Testis (tissue), 3 donors: ENCODE measurements around the gene TNFAIP3. TPM values are rescaled to one million over a fixed set of nuclear protein-coding genes. Genes with fewer than 3 reads are reported as not detected.

Source experiments
- DNase-seq: peaks from one replicate; pipeline ENCODE4 v3.0.0-alpha.2; 2019
- H3K27ac ChIP-seq, 2 donors: fragments of 200-600 bp; sonication (generic); one replicate each; pipeline ENCODE4 v1.5.1; 2019
- H3K27me3 ChIP-seq: fragments of 200-600 bp; sonication (generic); one replicate; pipeline ENCODE4 v1.5.1; 2019
- H3K36me3 ChIP-seq: fragments of 200-600 bp; sonication (generic); one replicate; pipeline ENCODE4 v1.5.1; 2017; ENCODE audit warnings: low read depth; ENCODE audit errors: missing control alignments
- H3K4me1 ChIP-seq: fragments of 200-600 bp; sonication (generic); one replicate; pipeline ENCODE4 v1.5.1; 2019
- H3K4me3 ChIP-seq, 2 donors: fragments of 200-600 bp; sonication (generic); one replicate each; pipeline ENCODE4 v1.5.1; 2017 to 2019
- H3K9me3 ChIP-seq: fragments of 200-600 bp; sonication (generic); one replicate; pipeline ENCODE4 v1.5.1; 2017
- CTCF ChIP-seq, 3 experiments: fragments of 450-650 bp in 2 of 3; fragments of 200-600 bp in 1 of 3; sonication (generic) in 1 of 3; IDR thresholded peaks; one replicate each; pipeline ENCODE4 v1.5.1; 2016 to 2019; ENCODE audit warnings: antibody characterized with exemption in 3 of 3, mild to moderate bottlenecking in 2 of 3, moderate library complexity in 1 of 3
- POLR2A ChIP-seq: fragments of 450-650 bp; IDR thresholded peaks from one replicate; pipeline ENCODE4 v1.6.1; 2017; ENCODE audit warnings: antibody characterized with exemption, mild to moderate bottlenecking, moderate library complexity
- WGBS, 2 donors: methylation state at CpG; one replicate each; pipeline ENCODE4 v1.1.5; 2018; 5-methylcytosine and 5-hydroxymethylcytosine counted together
- intact Hi-C: fragments of 100-400 bp; cut with DNase I; formaldehyde crosslinking; loops from one replicate; pipeline ENCODE4 v1.15.1; 2023; ENCODE audit warnings: low total_unique reads
- polyA plus RNA-seq: library from polyadenylated mRNA; stranded (reverse); fragments of 350-450 nt; fragmentation: Illumina TruSeq; extraction: RNeasy Lipid Tissue Mini Kit (QIAGEN cat#74804); gene quantifications from one replicate; pipeline ENCODE4 v1.2.3, GENCODE V29; 2014; ENCODE audit warnings: low read depth, low replicate concordance; ENCODE audit not compliant: insufficient read depth
- total RNA-seq, 2 donors: library from RNA; depleted of rRNA; stranded (reverse); fragments of >200 nt; gene quantifications; one replicate each; pipeline ENCODE4 v1.2.3, GENCODE V29; 2016

The TNFAIP3 gene
- total and polyA plus RNA-seq, 3 donors from 2014 or later = 12.6 to 25.1 (median 15.2) TPM

- Histone ChIP-seq H3K4me1 (peaks cover 14% of the 10 kb centered on the region), H3K27me3 (no peaks in the 10 kb centered on the region), H3K27ac (no peak overlapping the region), H3K9me3 (no peaks in the 10 kb centered on the region), H3K36me3 (peaks cover 5% of the 10 kb centered on the region), H3K4me3 (no peak overlapping the region)
- 95 to 96% methylated on average over 6 of the region's 6 CpGs for WGBS, 2 donors
- DNase-seq = no peak
- intact Hi-C loops = no loop called here
- TF ChIP-seq POLR2A (no peak), CTCF (IDR thresholded peaks at IDR 0.05) (no peak)
These were observed 8.0 kb downstream of the TNFAIP3 start for GRCh38 chr6:137875058-137875520.

GRCh38 chr6:137875606-137876005, 8.5 kb downstream of the TNFAIP3 start:
- TF ChIP-seq CTCF (IDR thresholded peaks at IDR 0.05) (no peak), POLR2A (no peak)
- Histone ChIP-seq H3K36me3 (peaks cover 7% of the 10 kb centered on the region), H3K4me1 (peaks cover 14% of the 10 kb centered on the region)

GRCh38 chr6:137876547-137876946, 9.5 kb downstream of the TNFAIP3 start:
- intact Hi-C loops = no loop called here
- peaks cover 7% of the 10 kb centered on the region for H3K36me3 ChIP-seq
- TF ChIP-seq CTCF (IDR thresholded peaks at IDR 0.05) (no peak), POLR2A (no peak)
- no peak overlapping the region for H3K4me3 ChIP-seq
- H3K4me1 ChIP-seq = peaks cover 14% of the 10 kb centered on the region
- DNase-seq = no peak
- H3K9me3 ChIP-seq = no peaks in the 10 kb centered on the region
- H3K27ac ChIP-seq = no peak overlapping the region
- H3K27me3 ChIP-seq = no peaks in the 10 kb centered on the region
- WGBS, 2 donors = 93 to 100% methylated on average over 2 of the region's 2 CpGs

More at GRCh38 chr6:137875606-137876005, 8.5 kb downstream of the TNFAIP3 start:
- Histone ChIP-seq H3K4me3 (no peak overlapping the region), H3K27me3 (no peaks in the 10 kb centered on the region), H3K9me3 (no peaks in the 10 kb centered on the region), H3K27ac (no peak overlapping the region)
- no peak for DNase-seq
- WGBS, 2 donors = 91 to 93% methylated on average over 3 of the region's 3 CpGs
- intact Hi-C loops = no loop called here

GRCh38 chr6:137877113-137877512, 10.1 kb downstream of the TNFAIP3 start:
- peaks cover 7% of the 10 kb centered on the region for H3K36me3 ChIP-seq
- no peak overlapping the region for H3K27ac ChIP-seq
- TF ChIP-seq POLR2A (no peak), CTCF (IDR thresholded peaks at IDR 0.05) (no peak)
- intact Hi-C loops = no loop called here
- no peaks in the 10 kb centered on the region for H3K9me3 ChIP-seq
- DNase-seq = no peak
- H3K27me3 ChIP-seq = no peaks in the 10 kb centered on the region
- WGBS, 2 donors = 96 to 98% methylated on average over 3 of the region's 3 CpGs
- H3K4me3 ChIP-seq = no peak overlapping the region
- peaks cover 13% of the 10 kb centered on the region for H3K4me1 ChIP-seq

DNA sequence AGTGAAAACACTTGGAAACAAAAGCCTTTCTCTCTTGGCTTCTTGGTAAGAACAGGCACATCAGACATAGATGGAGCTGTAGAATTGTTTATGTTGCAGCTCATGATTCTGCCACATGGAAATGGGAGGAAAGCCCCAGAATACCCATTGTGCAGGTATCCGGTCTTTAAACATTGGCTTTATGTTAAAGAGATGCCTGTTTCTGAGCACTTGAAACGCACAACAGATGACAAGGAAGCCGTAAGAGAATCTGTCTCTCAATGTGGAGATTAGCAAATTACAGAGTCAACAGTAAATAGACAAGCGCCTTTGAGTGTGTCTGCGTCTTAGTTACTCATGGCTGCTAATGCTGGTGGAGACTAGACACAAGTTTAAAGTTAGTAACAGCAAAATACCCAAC, 10.5 kb downstream of the TNFAIP3 start:
- peaks cover 8% of the 10 kb centered on the region for H3K4me1 ChIP-seq
- peaks cover 7% of the 10 kb centered on the region for H3K36me3 ChIP-seq
- DNase-seq = no peak
- no peaks in the 10 kb centered on the region for H3K9me3 ChIP-seq
- H3K4me3 ChIP-seq = no peak overlapping the region
- TF ChIP-seq CTCF (IDR thresholded peaks at IDR 0.05) = no peak
- no peak for TF ChIP-seq POLR2A
- WGBS, 2 donors = 91 to 98% methylated on average over 5 of the region's 5 CpGs
- no peaks in the 10 kb centered on the region for H3K27me3 ChIP-seq
- intact Hi-C loops = no loop called here
- no peak overlapping the region for H3K27ac ChIP-seq
